Mesothelial cell of epicardium (in vitro differentiated cells): Measurements from ENCODE around the gene ETV3. TPM values are rescaled to one million over a fixed set of nuclear protein-coding genes. Genes with fewer than 3 reads are reported as not detected.
A peak's percentile ranks its signal among the peaks of the same experiment; 100 is the strongest.

Experiments
- DNase-seq, 2 experiments: peaks; one replicate each; pipeline ENCODE4 v3.0.0; 2021; ENCODE audit warnings: low spot score in 2 of 2; ENCODE audit not compliant: unreplicated experiment in 2 of 2
- H3K27ac Mint-ChIP-seq: 2 replicates; pipeline ENCODE4 v1.8.0; 2021; ENCODE audit warnings: mixed read lengths
- H3K27me3 Mint-ChIP-seq: 2 replicates; pipeline ENCODE4 v1.8.0; 2021; ENCODE audit warnings: low read depth, mixed read lengths
- H3K36me3 Mint-ChIP-seq: 2 replicates; pipeline ENCODE4 v1.8.0; 2021; ENCODE audit warnings: mixed read lengths
- H3K4me1 Mint-ChIP-seq: 2 replicates; pipeline ENCODE4 v1.8.0; 2021; ENCODE audit warnings: mixed read lengths
- H3K4me3 Mint-ChIP-seq: 2 replicates; pipeline ENCODE4 v1.8.0; 2021; ENCODE audit warnings: mild to moderate bottlenecking, moderate library complexity, mixed read lengths
- H3K9me3 Mint-ChIP-seq: 2 replicates; pipeline ENCODE4 v1.8.0; 2021; ENCODE audit warnings: mixed read lengths
- CTCF ChIP-seq: fragments of 200-600 bp; sonication (generic); IDR thresholded peaks from one replicate; pipeline ENCODE4 v1.5.0; 2021; ENCODE audit warnings: antibody characterized with exemption; ENCODE audit not compliant: unreplicated experiment
- total RNA-seq: library from RNA; stranded (reverse); gene quantifications from 3 replicates; pipeline ENCODE4 v1.2.1, GENCODE V29; 2021

ETV3 gene
- total RNA-seq, 1 donor from 2014 or later, result 57.8 TPM

- Mint-ChIP-seq H3K27me3 (peaks cover 21% of the 10 kb centered on the region), H3K27ac (no peak overlapping the region), H3K4me1 (peaks cover 27% of the 10 kb centered on the region), H3K4me3 (no peak overlapping the region), H3K36me3 (no peaks in the 10 kb centered on the region), H3K9me3 (no peaks in the 10 kb centered on the region)
- DNase-seq, result no peak
- TF ChIP-seq CTCF, result no peak
Measured at GRCh38 chr1:157113106-157113505, 25.1 kb downstream of the ETV3 start.

- H3K36me3 Mint-ChIP-seq, result no peaks in the 10 kb centered on the region
- no peak overlapping the region for H3K4me3 Mint-ChIP-seq
- H3K27ac Mint-ChIP-seq, result peak overlapping the region; percentile 28
- no peak for TF ChIP-seq CTCF
- no peaks in the 10 kb centered on the region for H3K9me3 Mint-ChIP-seq
- peaks cover 27% of the 10 kb centered on the region for H3K4me1 Mint-ChIP-seq
- no peak for DNase-seq
- H3K27me3 Mint-ChIP-seq, result peaks cover 26% of the 10 kb centered on the region
Measured at GRCh38 chr1:157112186-157112867, 25.9 kb downstream of the ETV3 start.

GRCh38 chr1:157111396-157112165, 26.6 kb downstream of the ETV3 start:
- peaks cover 34% of the 10 kb centered on the region for H3K27me3 Mint-ChIP-seq
- H3K4me1 Mint-ChIP-seq, result peaks cover 27% of the 10 kb centered on the region
- no peak for TF ChIP-seq CTCF
- H3K27ac Mint-ChIP-seq, result no peak overlapping the region
- H3K36me3 Mint-ChIP-seq, result no peaks in the 10 kb centered on the region
- no peak for DNase-seq
- no peak overlapping the region for H3K4me3 Mint-ChIP-seq
- no peaks in the 10 kb centered on the region for H3K9me3 Mint-ChIP-seq

DNA sequence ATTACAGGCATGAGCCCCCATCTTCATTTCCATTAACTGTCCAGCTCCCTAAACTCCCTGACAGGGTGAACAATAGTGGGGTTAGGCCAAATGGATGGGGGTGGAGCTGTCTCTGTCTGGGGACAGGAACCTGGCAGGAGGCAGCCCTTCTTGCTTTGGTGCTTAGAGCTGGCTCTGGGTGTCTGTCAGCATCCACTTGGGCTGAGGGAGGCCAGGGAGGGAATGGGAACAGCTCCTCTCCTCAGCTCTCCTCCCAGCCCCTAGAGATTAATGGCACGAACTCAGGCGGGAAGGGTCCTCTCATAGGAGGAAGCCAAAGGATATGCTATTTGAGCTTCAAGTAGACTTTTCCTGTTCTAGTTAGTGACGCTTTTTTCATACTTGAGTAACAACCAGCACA, 27.5 kb downstream of the ETV3 start:
- no peaks in the 10 kb centered on the region for H3K36me3 Mint-ChIP-seq
- H3K9me3 Mint-ChIP-seq, result no peaks in the 10 kb centered on the region
- no peak for DNase-seq
- H3K27me3 Mint-ChIP-seq, result peaks cover 40% of the 10 kb centered on the region
- peaks cover 31% of the 10 kb centered on the region for H3K4me1 Mint-ChIP-seq
- H3K27ac Mint-ChIP-seq, result no peak overlapping the region
- H3K4me3 Mint-ChIP-seq, result no peak overlapping the region
- no peak for TF ChIP-seq CTCF

DNA sequence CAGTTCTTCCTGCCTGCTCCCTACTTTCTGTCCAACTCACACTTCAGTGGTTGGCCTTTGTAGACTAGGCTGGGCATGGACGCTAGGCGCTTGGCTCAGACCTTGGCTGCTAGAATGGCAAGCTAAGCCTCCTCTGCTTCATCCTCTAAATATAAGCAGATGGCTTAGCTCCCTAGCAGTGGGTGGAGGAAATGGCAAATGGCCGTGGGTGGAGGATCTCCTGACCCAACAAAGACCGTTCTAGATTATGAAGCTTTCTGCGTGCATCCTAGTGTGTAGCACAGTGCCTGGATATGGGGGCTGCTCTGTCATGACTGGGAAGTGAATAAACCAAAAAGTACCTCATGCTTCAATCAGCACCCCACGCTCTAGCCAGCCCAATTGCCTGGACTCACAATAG, 28.2 kb downstream of the ETV3 start:
- Mint-ChIP-seq H3K36me3 (no peaks in the 10 kb centered on the region), H3K9me3 (no peaks in the 10 kb centered on the region), H3K4me1 (peaks cover 29% of the 10 kb centered on the region), H3K4me3 (no peak overlapping the region), H3K27ac (no peak overlapping the region), H3K27me3 (peaks cover 40% of the 10 kb centered on the region)
- DNase-seq, result no peak
- TF ChIP-seq CTCF, result no peak
